ENCODE data around the gene CDH1. TPM values are rescaled to one million over a fixed set of nuclear protein-coding genes. Genes with fewer than 3 reads are reported as not detected.

The CDH1 gene
- total and polyA plus RNA-seq, 2 experiments from 2014 or later: 64.1 to 142 TPM

DNA sequence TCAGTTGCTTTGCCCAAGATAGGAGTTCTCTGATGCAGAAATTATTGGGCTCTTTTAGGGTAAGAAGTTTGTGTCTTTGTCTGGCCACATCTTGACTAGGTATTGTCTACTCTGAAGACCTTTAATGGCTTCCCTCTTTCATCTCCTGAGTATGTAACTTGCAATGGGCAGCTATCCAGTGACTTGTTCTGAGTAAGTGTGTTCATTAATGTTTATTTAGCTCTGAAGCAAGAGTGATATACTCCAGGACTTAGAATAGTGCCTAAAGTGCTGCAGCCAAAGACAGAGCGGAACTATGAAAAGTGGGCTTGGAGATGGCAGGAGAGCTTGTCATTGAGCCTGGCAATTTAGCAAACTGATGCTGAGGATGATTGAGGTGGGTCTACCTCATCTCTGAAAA is 97.5 kb downstream of the CDH1 start:
- DNase-seq (ENCODE audit: low spot score) (no peak), ATAC-seq (no peak)
- Histone ChIP-seq H3K4me3 (no peak overlapping the region), H3K9me2 (ENCODE audit: insufficient read depth) (no peaks in the 10 kb centered on the region), H3K4me1 (ENCODE audit: insufficient read depth) (no peaks in the 10 kb centered on the region), H3K27me3 (ENCODE audit: insufficient read depth) (no peaks in the 10 kb centered on the region), H2AFZ (no peak overlapping the region), H3K27ac (ENCODE audit: low read depth) (no peak overlapping the region), H3K79me2 (replicated peaks; ENCODE audit: insufficient read depth) (no peaks in the 10 kb centered on the region), H3K36me3 (ENCODE audit: insufficient read depth) (peaks cover 45% of the 10 kb centered on the region), H4K20me1 (replicated peaks; ENCODE audit: insufficient read depth) (0 out of 2 replicates have a peak, but pooled peaks cover 4% of the 10 kb centered on the region), H3K4me2 (no peak overlapping the region), H3F3A (replicated peaks; ENCODE audit: low read depth) (0 out of 2 replicates have a peak, but pooled peaks cover 4% of the 10 kb centered on the region)
- no peaks in the 10 kb centered on the region for H3K9me3 Mint-ChIP-seq
- no peak overlapping the region for H3K27ac Mint-ChIP-seq
- TF ChIP-seq NANOG (IDR thresholded peaks at IDR 0.05; ENCODE audit: borderline replicate concordance) (no peak), CREB1 (CRISPR knock-in tag; IDR thresholded peaks at IDR 0.05; ENCODE audit: low read depth) (no peak), POLR2AphosphoS5 (IDR thresholded peaks at IDR 0.05; ENCODE audit: low read depth) (no peak), ZNF462 (CRISPR knock-in tag; IDR thresholded peaks at IDR 0.05) (no peak), ZNF331 (CRISPR knock-in tag; IDR thresholded peaks at IDR 0.05; ENCODE audit: low read depth) (no peak), JUNB (IDR thresholded peaks at IDR 0.05; ENCODE audit: unreplicated experiment) (no peak), EZH2phosphoT487 (IDR thresholded peaks at IDR 0.05; ENCODE audit: unreplicated experiment) (no peak), ZNF114 (CRISPR knock-in tag; IDR thresholded peaks at IDR 0.05) (no peak), STAT1 (IDR thresholded peaks at IDR 0.05; ENCODE audit: unreplicated experiment) (no peak), EZH2 (IDR thresholded peaks at IDR 0.05; ENCODE audit: low read depth, unreplicated experiment) (no peak), ETS1 (IDR thresholded peaks at IDR 0.05) (no peak)
- TF ChIP-seq, protein P1, sequence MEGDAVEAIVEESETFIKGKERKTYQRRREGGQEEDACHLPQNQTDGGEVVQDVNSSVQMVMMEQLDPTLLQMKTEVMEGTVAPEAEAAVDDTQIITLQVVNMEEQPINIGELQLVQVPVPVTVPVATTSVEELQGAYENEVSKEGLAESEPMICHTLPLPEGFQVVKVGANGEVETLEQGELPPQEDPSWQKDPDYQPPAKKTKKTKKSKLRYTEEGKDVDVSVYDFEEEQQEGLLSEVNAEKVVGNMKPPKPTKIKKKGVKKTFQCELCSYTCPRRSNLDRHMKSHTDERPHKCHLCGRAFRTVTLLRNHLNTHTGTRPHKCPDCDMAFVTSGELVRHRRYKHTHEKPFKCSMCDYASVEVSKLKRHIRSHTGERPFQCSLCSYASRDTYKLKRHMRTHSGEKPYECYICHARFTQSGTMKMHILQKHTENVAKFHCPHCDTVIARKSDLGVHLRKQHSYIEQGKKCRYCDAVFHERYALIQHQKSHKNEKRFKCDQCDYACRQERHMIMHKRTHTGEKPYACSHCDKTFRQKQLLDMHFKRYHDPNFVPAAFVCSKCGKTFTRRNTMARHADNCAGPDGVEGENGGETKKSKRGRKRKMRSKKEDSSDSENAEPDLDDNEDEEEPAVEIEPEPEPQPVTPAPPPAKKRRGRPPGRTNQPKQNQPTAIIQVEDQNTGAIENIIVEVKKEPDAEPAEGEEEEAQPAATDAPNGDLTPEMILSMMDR (conservative IDR thresholded peaks at IDR 0.05; ENCODE audit: low read depth in 2 of 2): no peak
- TF ChIP-seq, protein P2, sequence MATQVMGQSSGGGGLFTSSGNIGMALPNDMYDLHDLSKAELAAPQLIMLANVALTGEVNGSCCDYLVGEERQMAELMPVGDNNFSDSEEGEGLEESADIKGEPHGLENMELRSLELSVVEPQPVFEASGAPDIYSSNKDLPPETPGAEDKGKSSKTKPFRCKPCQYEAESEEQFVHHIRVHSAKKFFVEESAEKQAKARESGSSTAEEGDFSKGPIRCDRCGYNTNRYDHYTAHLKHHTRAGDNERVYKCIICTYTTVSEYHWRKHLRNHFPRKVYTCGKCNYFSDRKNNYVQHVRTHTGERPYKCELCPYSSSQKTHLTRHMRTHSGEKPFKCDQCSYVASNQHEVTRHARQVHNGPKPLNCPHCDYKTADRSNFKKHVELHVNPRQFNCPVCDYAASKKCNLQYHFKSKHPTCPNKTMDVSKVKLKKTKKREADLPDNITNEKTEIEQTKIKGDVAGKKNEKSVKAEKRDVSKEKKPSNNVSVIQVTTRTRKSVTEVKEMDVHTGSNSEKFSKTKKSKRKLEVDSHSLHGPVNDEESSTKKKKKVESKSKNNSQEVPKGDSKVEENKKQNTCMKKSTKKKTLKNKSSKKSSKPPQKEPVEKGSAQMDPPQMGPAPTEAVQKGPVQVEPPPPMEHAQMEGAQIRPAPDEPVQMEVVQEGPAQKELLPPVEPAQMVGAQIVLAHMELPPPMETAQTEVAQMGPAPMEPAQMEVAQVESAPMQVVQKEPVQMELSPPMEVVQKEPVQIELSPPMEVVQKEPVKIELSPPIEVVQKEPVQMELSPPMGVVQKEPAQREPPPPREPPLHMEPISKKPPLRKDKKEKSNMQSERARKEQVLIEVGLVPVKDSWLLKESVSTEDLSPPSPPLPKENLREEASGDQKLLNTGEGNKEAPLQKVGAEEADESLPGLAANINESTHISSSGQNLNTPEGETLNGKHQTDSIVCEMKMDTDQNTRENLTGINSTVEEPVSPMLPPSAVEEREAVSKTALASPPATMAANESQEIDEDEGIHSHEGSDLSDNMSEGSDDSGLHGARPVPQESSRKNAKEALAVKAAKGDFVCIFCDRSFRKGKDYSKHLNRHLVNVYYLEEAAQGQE (IDR thresholded peaks at IDR 0.05; ENCODE audit: unreplicated experiment): no peak
- H3K27me3 Mint-ChIP-seq (ENCODE audit: insufficient read depth, low read depth, poor library complexity): peaks cover 7% of the 10 kb centered on the region
- no peaks in the 10 kb centered on the region for H3K4me1 Mint-ChIP-seq
- H3K36me3 Mint-ChIP-seq (ENCODE audit: low read depth): peaks cover 62% of the 10 kb centered on the region
- no peak overlapping the region for H3K4me3 Mint-ChIP-seq

Measured in GM23338 (cell line).